Smooth muscle cell of the umbilical artery (primary cell): Measurements from ENCODE around the gene SNCB. TPM values are rescaled to one million over a fixed set of nuclear protein-coding genes. Genes with fewer than 3 reads are reported as not detected.

Source experiments
- total RNA-seq: library from RNA; depleted of rRNA; stranded (reverse); fragments of >200 nt; gene quantifications from 2 replicates; pipeline ENCODE4 v1.2.3, GENCODE V29; 2014

Gene SNCB
- 0.18 TPM in 1 of 2 replicates, not detected in the other for total RNA-seq

DNA sequence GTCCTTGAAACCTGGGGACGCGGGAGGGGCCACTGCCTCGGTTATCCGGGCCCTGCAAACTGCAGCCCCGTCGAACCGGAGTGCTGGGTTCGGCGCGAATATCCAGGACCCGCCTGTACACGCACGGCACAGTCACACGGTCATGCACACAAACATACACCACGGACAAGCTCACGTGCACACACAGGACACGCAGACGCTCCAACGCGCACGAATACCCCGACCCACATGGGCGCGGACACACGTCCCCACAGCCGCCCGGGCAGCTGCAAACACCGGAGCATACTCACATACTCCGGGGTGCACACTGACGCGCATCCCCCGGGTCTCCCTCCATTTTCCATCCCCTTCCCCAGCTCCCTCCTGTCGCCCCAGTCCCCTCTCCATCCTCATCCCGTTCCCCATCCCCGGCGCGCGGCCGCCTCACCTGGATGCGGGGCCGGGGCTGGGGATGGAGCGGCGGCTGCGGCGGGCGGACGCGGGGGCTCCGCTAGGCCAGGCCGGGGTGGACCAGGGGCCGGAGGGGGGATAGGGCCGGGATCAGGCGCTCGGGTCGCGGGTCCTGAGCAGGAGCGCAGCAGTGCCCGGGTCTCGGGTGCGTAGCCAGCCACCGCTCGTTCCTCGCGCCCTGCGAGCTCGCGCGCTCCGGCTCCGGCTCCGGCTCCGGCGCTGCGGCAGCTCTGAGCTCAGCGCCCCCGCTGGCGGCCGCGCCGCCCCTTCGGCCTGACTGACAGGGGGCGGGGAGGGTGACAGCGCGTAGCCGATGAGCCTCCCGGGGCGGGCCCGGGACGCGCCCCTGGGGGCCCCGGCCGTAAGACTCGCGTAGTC lies at the start of gene SNCB, which contains the start of gene EIF4E1B:
TSS of gene SNCB (minus strand) at position 682 of the 828 bp plus-strand sequence. CDS start 880 bp downstream, outside the sequence.
TSS of gene EIF4E1B (plus strand) at position 823 of the 828 bp plus-strand sequence. CDS start 12,113 bp downstream, outside the sequence.

DNA sequence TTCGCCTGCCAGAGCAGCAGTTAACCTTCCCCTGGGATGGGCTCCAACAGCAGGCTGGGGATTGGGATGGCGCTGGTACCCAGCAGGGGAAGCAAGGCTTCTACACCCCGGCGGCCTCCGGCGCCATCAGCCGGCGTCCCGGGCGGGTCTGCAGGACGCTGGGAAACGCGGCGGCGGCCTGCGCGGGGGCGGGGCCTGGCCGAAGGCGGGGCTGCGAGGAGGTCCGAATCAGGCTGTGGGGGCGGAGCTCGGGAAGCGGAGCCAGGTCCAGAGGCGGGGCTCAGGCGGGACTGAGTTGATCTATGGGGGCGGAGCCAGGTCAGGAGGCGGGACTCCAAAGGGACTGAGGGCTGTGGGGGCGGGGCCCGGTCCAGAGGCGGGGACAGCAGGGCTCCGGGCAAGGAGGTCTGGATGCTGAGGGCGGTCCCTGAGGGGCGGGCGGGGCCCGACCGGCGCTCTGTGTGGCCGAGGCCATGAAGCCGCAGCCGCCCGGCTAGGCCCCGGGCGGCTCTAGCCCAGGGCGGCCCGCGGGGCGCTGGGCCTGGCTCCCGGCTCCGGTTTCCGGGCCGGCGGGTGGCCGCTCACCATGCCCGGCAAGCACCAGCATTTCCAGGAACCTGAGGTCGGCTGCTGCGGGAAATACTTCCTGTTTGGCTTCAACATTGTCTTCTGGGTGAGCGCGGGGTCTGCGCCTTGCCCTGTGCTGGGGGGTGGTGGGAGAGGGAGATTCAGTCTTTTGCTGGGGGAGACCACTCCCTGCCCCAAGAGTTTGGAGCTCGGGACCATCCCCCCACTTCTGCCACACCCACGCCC lies 16.9 kb upstream of the SNCB start, which contains the start of gene TSPAN17:
TSS of gene TSPAN17 (plus strand) at position 455 of the 813 bp plus-strand sequence. CDS start at position 587, 132 bp downstream.

DNA sequence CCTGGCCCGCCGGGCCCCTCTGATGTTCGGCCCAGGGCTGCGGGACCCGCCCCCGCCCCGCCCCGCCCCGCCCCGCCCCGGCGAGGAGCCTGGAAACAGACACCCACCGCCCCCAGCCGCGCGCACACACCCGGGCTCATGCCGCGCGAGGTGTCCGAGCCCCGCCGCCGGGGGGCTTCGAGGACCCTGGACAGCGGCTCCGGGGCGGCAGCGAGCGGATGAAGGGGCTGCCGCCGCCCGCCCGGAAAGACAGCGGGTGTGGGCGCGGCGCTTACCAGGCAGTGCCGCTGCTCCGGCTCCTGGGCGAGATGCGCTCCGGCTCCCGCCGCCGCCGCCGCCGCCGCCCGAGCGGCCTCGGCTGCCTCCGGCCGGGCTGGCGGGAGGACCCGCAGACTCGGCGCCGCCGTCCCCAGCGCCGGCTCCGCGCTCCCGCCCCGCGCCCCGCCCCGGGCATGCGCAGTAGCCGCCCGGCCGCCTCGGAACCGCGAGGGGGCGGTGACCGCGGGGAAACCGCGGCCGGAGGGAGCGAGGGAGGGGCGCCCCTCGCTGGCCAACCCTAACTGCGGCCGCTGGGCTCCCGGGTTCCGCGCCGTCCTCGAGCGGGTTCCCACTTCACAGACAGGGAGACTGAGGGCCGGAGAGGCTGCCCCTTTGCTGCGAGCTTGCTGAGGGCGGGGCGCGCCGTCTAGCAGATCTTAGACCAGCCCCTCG lies 20.5 kb downstream of the SNCB start, which contains the start of gene GPRIN1:
TSS of gene GPRIN1 (minus strand) at position 433 of the 711 bp plus-strand sequence. CDS start 10,322 bp downstream, outside the sequence.

Other genes starting within 250 kb of the SNCB start
- gene NOP16, start 241.9 kb downstream of the SNCB start, total RNA-seq = 6.8 and 10.7 TPM in 2 replicates
- gene HIGD2A, start 241.8 kb downstream of the SNCB start, total RNA-seq = 15.4 and 21.3 TPM in 2 replicates
- 72.2 and 86.4 TPM in 2 replicates for gene CLTB, start 214.0 kb downstream of the SNCB start, total RNA-seq
- 39.5 and 48.1 TPM in 2 replicates for gene FAF2, start 182.1 kb downstream of the SNCB start, total RNA-seq
- 2.1 and 4.6 TPM in 2 replicates for gene RNF44, start 93.1 kb downstream of the SNCB start, total RNA-seq
- 0.05 TPM in 1 of 2 replicates, not detected in the other for gene CDHR2, start 81.2 kb downstream of the SNCB start, total RNA-seq
- gene GPRIN1, start 20.4 kb downstream of the SNCB start, total RNA-seq = 1.8 and 7.3 TPM in 2 replicates
- gene EIF4E1B, start 141 bp upstream of the SNCB start, total RNA-seq = not detected in 2 replicates
- 33.3 and 37.6 TPM in 2 replicates for gene TSPAN17, start 16.9 kb upstream of the SNCB start, total RNA-seq
- not detected in 2 replicates for gene UNC5A, start 180.0 kb upstream of the SNCB start, total RNA-seq